Inflammatory macrophage (primary cell): ENCODE results near the gene LEKR1.

ENCODE experiments used
- DNase-seq, 2 donors: peaks; one replicate each; pipeline ENCODE4 v3.0.0-alpha.2; 2020 to 2022

Gene LEKR1

DNA sequence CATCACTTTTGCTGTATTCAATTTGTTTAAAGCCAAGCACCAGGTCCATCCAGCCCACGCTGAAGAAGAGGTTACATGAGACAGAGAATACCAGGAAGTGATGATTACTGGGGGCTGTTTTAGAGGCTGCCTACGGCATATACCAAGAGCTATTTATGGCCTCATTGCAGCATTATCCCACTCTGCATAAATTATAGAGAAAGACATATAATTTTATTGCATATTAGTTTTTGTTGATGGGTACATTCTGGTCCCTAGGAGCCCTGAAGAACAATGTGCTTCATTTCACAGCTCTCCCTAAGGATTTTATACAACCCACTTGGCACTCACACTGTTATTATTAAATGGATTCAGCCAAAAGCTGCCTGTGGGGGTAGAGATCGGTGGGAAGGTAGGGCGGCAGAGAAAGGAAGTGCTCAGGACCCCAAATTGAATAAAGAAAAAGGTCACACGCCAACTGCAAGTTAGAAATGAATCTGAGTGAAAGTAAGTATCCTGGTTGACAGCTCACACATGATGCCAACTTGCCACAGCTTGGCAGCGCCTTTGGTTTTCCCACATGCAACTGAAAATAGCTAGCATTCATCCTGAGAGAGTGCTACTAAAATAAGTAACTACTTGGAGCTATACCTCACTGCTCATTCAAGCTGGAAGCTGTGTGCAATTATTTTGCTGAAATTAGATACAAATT is 260.1 kb downstream of the LEKR1 start:
- DNase-seq = peak in 1 of 2 donors; percentile 21

DNA sequence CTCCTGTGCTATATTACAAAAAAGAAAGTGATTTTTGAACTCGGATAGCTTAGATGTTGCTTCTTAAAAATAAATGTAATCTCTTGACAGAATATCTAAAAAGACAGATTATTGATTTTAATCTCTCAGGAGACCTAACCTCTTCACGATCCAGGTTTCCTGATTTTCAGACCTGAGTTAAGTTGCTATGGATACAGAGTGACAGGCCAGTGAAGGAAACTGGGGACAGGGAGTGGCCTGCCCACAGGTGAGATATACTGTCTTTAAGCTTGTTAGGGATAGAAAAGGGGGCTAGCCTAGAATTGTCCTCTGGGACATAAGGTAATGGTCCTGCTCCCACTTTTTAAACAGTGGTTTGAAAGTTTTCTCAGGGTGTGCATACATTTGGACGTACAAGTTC is 260.6 kb downstream of the LEKR1 start:
- no peak for DNase-seq

DNA sequence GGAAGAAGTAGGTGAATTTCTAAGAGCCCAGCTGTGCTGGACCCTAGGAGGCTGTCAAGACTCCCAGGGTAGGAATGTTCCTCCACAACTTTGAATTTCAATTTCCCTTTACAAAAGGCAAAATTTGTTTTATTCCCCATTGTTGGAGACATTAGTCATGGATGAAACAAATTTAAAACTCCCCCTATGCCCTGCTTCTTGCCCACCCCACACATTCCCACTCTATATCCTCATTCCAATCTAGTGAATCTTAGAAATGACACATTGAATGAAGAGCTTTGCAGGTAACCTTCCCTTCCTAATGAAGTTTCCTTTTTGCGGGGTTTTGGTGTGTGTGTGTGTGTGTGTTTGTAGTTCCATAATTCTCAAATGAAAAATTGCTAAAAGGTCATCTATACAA is 261.2 kb downstream of the LEKR1 start:
- no peak for DNase-seq

- no peak for DNase-seq
Observed at GRCh38 chr3:157087780-157088600, 261.8 kb downstream of the LEKR1 start.

- DNase-seq = peak; percentile 96 to 98
Observed at GRCh38 chr3:157088601-157089454, 262.7 kb downstream of the LEKR1 start.

GRCh38 chr3:157089455-157090221 is 263.5 kb downstream of the LEKR1 start:
- peak; percentile 84 to 95 for DNase-seq

DNA sequence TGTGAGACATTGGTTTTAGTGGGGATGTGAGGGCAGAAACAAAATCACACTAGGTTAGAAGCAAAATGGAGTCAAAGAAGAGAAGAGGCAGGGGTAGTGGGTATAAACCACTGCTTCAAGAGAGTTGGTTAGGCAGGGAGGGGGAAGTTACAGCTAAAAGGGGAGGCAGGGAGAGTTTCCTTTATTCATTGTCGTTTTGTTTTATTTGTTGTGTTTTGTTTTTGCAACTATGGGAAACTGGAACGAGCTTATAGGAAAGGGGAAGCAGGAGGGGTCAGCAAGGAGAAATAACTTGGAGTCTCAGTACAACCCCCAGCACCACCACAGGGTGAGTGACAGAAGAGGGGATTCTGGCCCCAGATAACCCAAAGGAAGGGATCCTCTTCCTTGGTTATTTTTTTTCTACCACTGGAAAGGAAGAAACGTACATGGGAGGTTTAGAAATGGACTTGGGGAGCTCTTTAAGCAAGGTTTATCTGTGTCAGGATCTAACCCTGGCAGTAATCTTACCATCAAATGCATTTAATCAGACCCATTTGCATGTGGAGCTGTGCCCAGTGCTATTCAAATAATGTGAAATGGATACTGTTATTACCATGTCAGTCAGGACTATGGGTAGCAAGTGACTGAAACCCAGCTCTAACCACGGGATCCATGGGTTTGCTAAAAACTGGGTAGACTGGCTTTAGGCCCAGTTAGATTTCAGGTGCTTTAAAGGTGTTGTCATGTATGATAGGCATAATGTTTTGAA is 265.1 kb downstream of the LEKR1 start:
- DNase-seq = peak; percentile 57 to 70

DNA sequence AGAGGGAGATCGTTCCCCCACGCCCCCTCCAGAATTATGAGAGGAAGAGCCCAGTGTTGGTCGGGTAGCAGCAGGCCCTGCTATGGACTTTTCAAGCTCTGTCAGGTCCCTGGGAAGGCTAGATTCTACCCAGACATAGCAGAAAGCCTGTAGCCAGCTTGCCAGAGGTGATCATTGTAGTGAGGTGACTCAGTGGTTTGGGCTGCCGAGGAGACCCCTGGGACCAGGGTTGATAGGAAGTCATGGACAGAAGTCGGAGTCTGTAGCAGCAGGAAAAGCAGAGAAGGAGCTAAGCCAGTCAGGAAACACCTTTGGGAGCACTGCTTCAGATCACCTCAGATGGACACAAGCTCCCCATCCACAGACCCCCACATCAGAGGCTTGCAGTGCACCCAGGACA is 266.1 kb downstream of the LEKR1 start:
- no peak for DNase-seq

- DNase-seq = no peak
Observed at GRCh38 chr3:157093096-157093495, 266.9 kb downstream of the LEKR1 start.

DNA sequence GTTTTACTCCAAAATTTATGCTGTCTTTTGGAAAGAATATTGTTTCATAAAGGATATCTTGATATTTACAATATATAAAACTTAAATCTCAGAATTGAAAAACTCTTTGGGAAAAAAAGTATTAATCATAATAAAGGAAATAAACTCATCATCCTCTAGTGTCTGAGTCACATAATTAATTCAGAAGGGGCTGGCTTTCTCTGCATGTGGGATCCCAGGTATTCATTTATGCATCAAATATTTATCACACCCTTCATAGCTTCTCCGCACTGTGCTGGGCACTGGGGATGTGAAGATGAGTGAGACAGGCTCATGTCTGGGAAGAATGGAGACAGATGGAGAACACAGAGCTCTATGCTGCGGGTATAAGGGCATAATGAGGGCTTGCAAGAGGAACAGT is 268.1 kb downstream of the LEKR1 start:
- DNase-seq = no peak

GRCh38 chr3:157094751-157095480 is 268.8 kb downstream of the LEKR1 start:
- DNase-seq = no peak
